ENCODE measurements around the gene SLC24A3.
"Not testable (repeated sequence)": the region's sequence is repeated elsewhere in the genome, so short reads cannot be mapped to it uniquely, and the experiment has no call there.

SLC24A3 gene

GRCh38 chr20:19616620-19617019, 404.2 kb downstream of the SLC24A3 start:
- no peak for DNase-seq (ENCODE audit: extremely low read depth in 1 of 2, low read depth in 1 of 2)

GRCh38 chr20:19617256-19617655, 404.8 kb downstream of the SLC24A3 start:
- DNase-seq (ENCODE audit: extremely low read depth in 1 of 2, low read depth in 1 of 2) = no peak

- no peak for DNase-seq (ENCODE audit: extremely low read depth in 1 of 2, low read depth in 1 of 2)
Observed at GRCh38 chr20:19618711-19619110, 406.3 kb downstream of the SLC24A3 start.

- no peak for DNase-seq (ENCODE audit: extremely low read depth in 1 of 2, low read depth in 1 of 2)
Observed at GRCh38 chr20:19619904-19620430, 407.5 kb downstream of the SLC24A3 start.

GRCh38 chr20:19620446-19620845, 408.0 kb downstream of the SLC24A3 start:
- DNase-seq (ENCODE audit: extremely low read depth in 1 of 2, low read depth in 1 of 2) = no peak

GRCh38 chr20:19621072-19621471, 408.6 kb downstream of the SLC24A3 start:
- no peak for DNase-seq (ENCODE audit: extremely low read depth in 1 of 2, low read depth in 1 of 2)

- DNase-seq (ENCODE audit: extremely low read depth in 1 of 2, low read depth in 1 of 2) = no peak
Observed at GRCh38 chr20:19624221-19624965, 412.0 kb downstream of the SLC24A3 start.

- DNase-seq (ENCODE audit: extremely low read depth in 1 of 2, low read depth in 1 of 2) = no peak
Observed at GRCh38 chr20:19625426-19625825, 413.0 kb downstream of the SLC24A3 start.

GRCh38 chr20:19626896-19627295, 414.5 kb downstream of the SLC24A3 start:
- no peak for DNase-seq (ENCODE audit: extremely low read depth in 1 of 2, low read depth in 1 of 2)

- peak in 1 of 2 donors; percentile 35 for DNase-seq (ENCODE audit: extremely low read depth in 1 of 2, low read depth in 1 of 2)
Observed at GRCh38 chr20:19628570-19629134, 416.2 kb downstream of the SLC24A3 start.

- no peak for DNase-seq (ENCODE audit: extremely low read depth in 1 of 2, low read depth in 1 of 2)
Observed at GRCh38 chr20:19631410-19631809, 419.0 kb downstream of the SLC24A3 start.

GRCh38 chr20:19633985-19634384, 421.5 kb downstream of the SLC24A3 start:
- no peak for DNase-seq (ENCODE audit: extremely low read depth in 1 of 2, low read depth in 1 of 2)

- not testable (repeated sequence) for DNase-seq (ENCODE audit: extremely low read depth in 1 of 2, low read depth in 1 of 2)
Observed at GRCh38 chr20:19639471-19640045, 427.1 kb downstream of the SLC24A3 start.

GRCh38 chr20:19642860-19643259, 430.4 kb downstream of the SLC24A3 start:
- DNase-seq (ENCODE audit: extremely low read depth in 1 of 2, low read depth in 1 of 2) = no peak

GRCh38 chr20:19644085-19644484, 431.6 kb downstream of the SLC24A3 start:
- no peak for DNase-seq (ENCODE audit: extremely low read depth in 1 of 2, low read depth in 1 of 2)

GRCh38 chr20:19646963-19647362, 434.5 kb downstream of the SLC24A3 start:
- DNase-seq (ENCODE audit: extremely low read depth in 1 of 2, low read depth in 1 of 2) = no peak

- DNase-seq (ENCODE audit: extremely low read depth in 1 of 2, low read depth in 1 of 2) = no peak
Observed at GRCh38 chr20:19648024-19648423, 435.6 kb downstream of the SLC24A3 start.

- DNase-seq (ENCODE audit: extremely low read depth in 1 of 2, low read depth in 1 of 2) = no peak
Observed at GRCh38 chr20:19649041-19649440, 436.6 kb downstream of the SLC24A3 start.

GRCh38 chr20:19652591-19653026, 440.2 kb downstream of the SLC24A3 start:
- no peak for DNase-seq (ENCODE audit: extremely low read depth in 1 of 2, low read depth in 1 of 2)

- no peak for DNase-seq (ENCODE audit: extremely low read depth in 1 of 2, low read depth in 1 of 2)
Observed at GRCh38 chr20:19653327-19653726, 440.9 kb downstream of the SLC24A3 start.

GRCh38 chr20:19654921-19655320, 442.5 kb downstream of the SLC24A3 start:
- no peak for DNase-seq (ENCODE audit: extremely low read depth in 1 of 2, low read depth in 1 of 2)

- DNase-seq (ENCODE audit: extremely low read depth in 1 of 2, low read depth in 1 of 2) = no peak
Observed at GRCh38 chr20:19658137-19658536, 445.7 kb downstream of the SLC24A3 start.
